ENCODE measurements around the gene CERKL. TPM values are rescaled to one million over a fixed set of nuclear protein-coding genes. Genes with fewer than 3 reads are reported as not detected.

CERKL gene
- total and polyA plus RNA-seq, 7 experiments from 2014 or later = 0.20 to 14.7 (median 4.5) TPM; not detected in 4

DNA sequence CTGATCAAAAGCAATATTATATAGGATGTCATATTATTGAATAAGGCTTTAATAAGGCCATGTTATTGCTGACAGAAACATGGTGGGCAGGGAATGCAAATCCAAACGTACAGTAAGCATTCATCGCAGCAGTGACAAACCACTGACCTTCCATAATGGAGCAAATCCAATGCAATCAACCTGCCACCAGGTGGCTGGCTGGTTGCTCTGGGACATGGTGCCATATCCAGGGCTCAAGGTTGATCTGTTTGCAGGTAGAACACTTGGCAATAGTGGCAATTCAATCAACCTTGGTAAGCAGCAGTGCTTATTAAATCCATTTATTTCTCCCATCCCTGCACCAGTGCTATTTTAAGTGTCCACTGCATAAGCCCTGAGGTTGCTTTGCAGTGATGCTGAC lies 75.4 kb downstream of the CERKL start:
- H3K4me3 Mint-ChIP-seq = no peak overlapping the region
- no peaks in the 10 kb centered on the region for H3K9me3 ChIP-seq (ENCODE audit: control insufficient read depth in 2 of 3, low read length in 3 of 3)
- ATAC-seq = no peak
- intact Hi-C loops (cut with micrococcal nuclease) = no loop called here
- H3K27ac ChIP-seq (ENCODE audit: low read depth, low read length) = no peak overlapping the region
- no peak overlapping the region for H3K4me3 ChIP-seq (ENCODE audit: low read length)
- peaks cover 0 to 4% (median 0%) of the 10 kb centered on the region in 5 donors for H3K36me3 Mint-ChIP-seq
- peaks cover 4 to 21% (median 13%) of the 10 kb centered on the region in 5 donors for H3K27me3 Mint-ChIP-seq
- H3K4me1 Mint-ChIP-seq = peaks cover 4 to 12% (median 9%) of the 10 kb centered on the region in 7 donors
- H3K36me3 ChIP-seq (ENCODE audit: control insufficient read depth in 2 of 3, insufficient read depth in 3 of 3, low read length in 3 of 3) = no peaks in the 10 kb centered on the region
- peaks cover 0 to 3% of the 10 kb centered on the region in 2 donors for H3K4me1 ChIP-seq (ENCODE audit: control insufficient read depth in 2 of 2, insufficient read depth in 2 of 2, low read length in 2 of 2)
- H3K27me3 ChIP-seq (ENCODE audit: control insufficient read depth in 2 of 2, insufficient read depth in 2 of 2, low read length in 2 of 2) = no peaks in the 10 kb centered on the region
- ChIA-PET POLR2A (no interaction called here), CTCF (no interaction called here)
- no peak overlapping the region for H3K27ac Mint-ChIP-seq
- H3K9me3 Mint-ChIP-seq = no peaks in the 10 kb centered on the region
- DNase-seq = no peak

DNA sequence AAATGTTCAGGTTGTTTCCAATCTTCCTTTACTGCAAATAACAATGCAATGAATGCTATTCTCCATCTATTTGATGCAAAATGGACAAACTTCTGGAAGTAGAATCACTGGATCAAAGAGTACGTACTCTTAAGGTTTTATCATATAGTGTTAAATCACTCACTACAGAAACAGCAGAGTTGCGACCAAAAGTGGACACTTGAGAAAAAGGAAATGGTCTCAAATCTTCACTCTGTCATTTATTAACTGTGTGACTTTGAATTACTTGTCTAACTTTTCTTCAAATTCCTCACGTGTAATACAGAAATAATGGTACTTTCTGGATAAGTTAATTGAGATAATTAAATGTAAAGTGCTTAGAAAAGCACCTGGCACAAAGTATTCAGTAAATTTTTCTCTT lies 78.1 kb downstream of the CERKL start:
- ATAC-seq = no peak
- Mint-ChIP-seq H3K9me3 (no peaks in the 10 kb centered on the region), H3K4me1 (peaks cover 0 to 2% (median 0%) of the 10 kb centered on the region in 7 donors), H3K4me3 (no peak overlapping the region), H3K36me3 (peaks cover 0 to 4% (median 0%) of the 10 kb centered on the region in 5 donors), H3K27me3 (peaks cover 5 to 13% (median 9%) of the 10 kb centered on the region in 5 donors), H3K27ac (no peak overlapping the region)
- Histone ChIP-seq H3K4me3 (ENCODE audit: low read length) (no peak overlapping the region), H3K27me3 (ENCODE audit: control insufficient read depth in 2 of 2, insufficient read depth in 2 of 2, low read length in 2 of 2) (no peaks in the 10 kb centered on the region), H3K4me1 (ENCODE audit: control insufficient read depth in 2 of 2, insufficient read depth in 2 of 2, low read length in 2 of 2) (no peaks in the 10 kb centered on the region), H3K36me3 (ENCODE audit: control insufficient read depth in 2 of 3, insufficient read depth in 3 of 3, low read length in 3 of 3) (no peaks in the 10 kb centered on the region), H3K27ac (ENCODE audit: low read depth, low read length) (no peak overlapping the region), H3K9me3 (ENCODE audit: control insufficient read depth in 2 of 3, low read length in 3 of 3) (no peaks in the 10 kb centered on the region)
- ChIA-PET POLR2A (no interaction called here), CTCF (no interaction called here)
- DNase-seq = no peak
- intact Hi-C loops (cut with micrococcal nuclease) = loop anchor here in 1 of 2 donors (10.0 kb wide), 1 partner anchor 376 kb away; no protein-coding TSS in a partner anchor

DNA sequence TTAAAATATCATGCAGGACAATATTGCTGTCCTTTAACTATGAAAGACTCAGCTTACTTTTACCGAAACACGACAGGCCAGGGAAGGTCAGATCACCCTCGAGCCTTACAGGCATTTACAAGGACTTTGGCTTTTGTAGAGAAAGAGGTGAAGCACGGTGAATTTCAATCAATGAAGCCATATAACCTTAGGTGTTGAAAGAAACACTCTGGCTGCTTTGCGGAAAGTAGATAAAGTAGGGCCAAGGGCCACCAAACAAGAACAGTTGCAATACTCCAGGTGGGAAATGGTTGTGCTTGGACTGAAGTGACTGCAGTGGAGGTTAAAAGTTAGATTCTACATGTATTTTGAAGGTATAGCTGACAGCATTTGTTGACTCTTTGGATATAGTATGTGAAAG lies 80.5 kb downstream of the CERKL start:
- Mint-ChIP-seq H3K27ac (no peak overlapping the region), H3K4me3 (no peak overlapping the region), H3K36me3 (no peaks in the 10 kb centered on the region), H3K4me1 (peaks cover 0 to 2% (median 0%) of the 10 kb centered on the region in 7 donors), H3K9me3 (no peaks in the 10 kb centered on the region), H3K27me3 (peaks cover 0 to 22% (median 4%) of the 10 kb centered on the region in 5 donors)
- H3K4me3 ChIP-seq (ENCODE audit: low read length) = no peak overlapping the region
- DNase-seq = no peak
- POLR2A ChIA-PET = no interaction called here
- no peaks in the 10 kb centered on the region for H3K9me3 ChIP-seq (ENCODE audit: control insufficient read depth in 2 of 3, low read length in 3 of 3)
- no peak overlapping the region for H3K27ac ChIP-seq (ENCODE audit: low read depth, low read length)
- CTCF ChIA-PET = interaction anchor here (0.6 kb wide), 1 partner anchor 140 kb away, joined by 3 read pairs; no protein-coding TSS in a partner anchor
- intact Hi-C loops (cut with micrococcal nuclease) = loop anchor here in 1 of 2 donors (10.0 kb wide), 1 partner anchor 378 kb away; no protein-coding TSS in a partner anchor
- H3K36me3 ChIP-seq (ENCODE audit: control insufficient read depth in 2 of 3, insufficient read depth in 3 of 3, low read length in 3 of 3) = no peaks in the 10 kb centered on the region
- H3K27me3 ChIP-seq (ENCODE audit: control insufficient read depth in 2 of 2, insufficient read depth in 2 of 2, low read length in 2 of 2) = peaks cover 0 to 4% of the 10 kb centered on the region in 2 donors
- H3K4me1 ChIP-seq (ENCODE audit: control insufficient read depth in 2 of 2, insufficient read depth in 2 of 2, low read length in 2 of 2) = no peaks in the 10 kb centered on the region
- ATAC-seq = no peak

DNA sequence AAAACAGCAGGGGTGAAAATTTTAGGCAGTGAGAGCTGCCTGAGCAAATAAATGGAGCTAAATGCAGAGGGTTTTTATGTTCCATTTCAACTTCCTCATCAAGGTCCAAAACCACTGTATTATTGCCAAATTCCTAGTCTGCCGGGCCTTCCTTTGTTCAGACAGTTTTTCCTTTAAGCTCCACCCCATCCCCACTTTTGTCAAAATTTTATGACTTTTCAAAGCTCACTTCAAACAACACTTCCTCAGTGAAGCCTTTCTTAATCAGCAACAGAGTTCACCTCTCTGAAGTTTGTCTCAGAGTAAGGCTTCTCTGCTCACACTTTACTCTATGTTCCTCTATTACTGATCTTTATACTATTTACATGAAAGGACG lies 81.3 kb downstream of the CERKL start:
- CTCF ChIA-PET = interaction anchor here (0.6 kb wide), 1 partner anchor 141 kb away, joined by 3 read pairs; no protein-coding TSS in a partner anchor
- Mint-ChIP-seq H3K4me1 (peaks cover 0 to 3% (median 0%) of the 10 kb centered on the region in 7 donors), H3K4me3 (no peak overlapping the region), H3K9me3 (no peaks in the 10 kb centered on the region), H3K27me3 (peaks cover 0 to 22% (median 4%) of the 10 kb centered on the region in 5 donors), H3K36me3 (no peaks in the 10 kb centered on the region), H3K27ac (no peak overlapping the region)
- Histone ChIP-seq H3K27me3 (ENCODE audit: control insufficient read depth in 2 of 2, insufficient read depth in 2 of 2, low read length in 2 of 2) (peaks cover 0 to 4% of the 10 kb centered on the region in 2 donors), H3K36me3 (ENCODE audit: control insufficient read depth in 2 of 3, insufficient read depth in 3 of 3, low read length in 3 of 3) (no peaks in the 10 kb centered on the region), H3K27ac (ENCODE audit: low read depth, low read length) (no peak overlapping the region), H3K9me3 (ENCODE audit: control insufficient read depth in 2 of 3, low read length in 3 of 3) (no peaks in the 10 kb centered on the region), H3K4me1 (ENCODE audit: control insufficient read depth in 2 of 2, insufficient read depth in 2 of 2, low read length in 2 of 2) (no peaks in the 10 kb centered on the region), H3K4me3 (ENCODE audit: low read length) (no peak overlapping the region)
- intact Hi-C loops (cut with micrococcal nuclease) = loop anchor here in 1 of 2 donors (10.0 kb wide), 1 partner anchor 379 kb away; no protein-coding TSS in a partner anchor
- DNase-seq (no peak), ATAC-seq (no peak)
- POLR2A ChIA-PET = no interaction called here

DNA sequence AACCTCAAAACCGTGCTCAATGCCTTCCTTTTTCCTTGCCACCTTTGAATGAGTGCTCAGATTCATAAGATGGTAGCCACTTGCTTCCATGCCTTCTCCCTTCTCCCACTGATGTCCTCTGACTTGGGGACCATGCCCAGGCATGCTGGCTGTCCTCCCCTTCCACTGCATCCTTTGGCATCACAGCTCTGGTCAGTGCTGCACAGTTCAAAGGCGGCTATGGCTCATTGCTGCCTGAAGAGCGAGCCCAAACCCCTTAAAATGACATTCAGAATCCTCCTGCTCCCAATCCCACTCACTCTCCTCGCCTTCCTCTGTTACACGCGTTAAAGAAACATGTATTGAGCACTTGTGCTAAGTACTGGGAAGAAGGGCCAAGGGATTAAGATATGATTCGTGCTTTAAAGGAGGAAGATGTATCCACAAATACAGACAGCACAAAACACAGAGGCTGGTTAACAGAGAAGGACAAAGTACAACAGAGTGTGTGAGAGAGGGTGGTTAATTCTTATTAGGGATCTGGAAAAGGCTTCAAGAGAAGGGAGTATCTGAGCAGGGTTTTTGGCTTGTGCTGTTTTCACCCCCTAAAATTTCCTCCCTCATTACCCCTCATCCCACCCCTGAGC lies 81.8 kb downstream of the CERKL start:
- no peak overlapping the region for H3K27ac Mint-ChIP-seq
- POLR2A ChIA-PET = no interaction called here
- no peak for ATAC-seq

DNA sequence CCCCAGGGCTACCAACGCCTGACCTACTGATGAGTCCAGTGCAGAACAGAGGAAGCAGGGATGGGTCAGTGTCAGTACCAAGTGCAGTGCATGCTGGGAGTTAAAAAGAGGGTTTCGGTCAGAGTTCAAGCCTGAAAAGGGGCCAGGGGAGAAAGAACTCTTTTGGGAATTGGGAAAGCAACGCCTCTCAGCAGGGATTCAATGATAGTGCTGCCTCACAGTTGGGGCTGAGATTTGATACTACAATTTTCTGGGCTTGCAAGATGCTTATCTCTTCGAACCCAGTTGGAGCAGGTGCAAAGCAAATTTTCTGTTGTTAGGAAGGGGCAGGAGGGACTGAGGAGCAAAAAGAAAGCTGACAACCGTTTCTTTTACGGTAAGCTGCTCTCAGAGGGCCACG lies 82.6 kb downstream of the CERKL start:
- H3K27me3 Mint-ChIP-seq = peaks cover 0 to 22% (median 4%) of the 10 kb centered on the region in 5 donors

More for the DNA sequence above, 81.8 kb downstream of the CERKL start:
- H3K27me3 Mint-ChIP-seq = peaks cover 0 to 22% (median 4%) of the 10 kb centered on the region in 5 donors
- peaks cover 0 to 4% of the 10 kb centered on the region in 2 donors for H3K27me3 ChIP-seq (ENCODE audit: control insufficient read depth in 2 of 2, insufficient read depth in 2 of 2, low read length in 2 of 2)
- CTCF ChIA-PET = no interaction called here
- H3K9me3 Mint-ChIP-seq = no peaks in the 10 kb centered on the region
- peaks cover 0 to 3% (median 0%) of the 10 kb centered on the region in 7 donors for H3K4me1 Mint-ChIP-seq
- no peak for DNase-seq
- intact Hi-C loops (cut with micrococcal nuclease) = loop anchor here in 1 of 2 donors (10.0 kb wide), 1 partner anchor 380 kb away; no protein-coding TSS in a partner anchor
- no peaks in the 10 kb centered on the region for H3K4me1 ChIP-seq (ENCODE audit: control insufficient read depth in 2 of 2, insufficient read depth in 2 of 2, low read length in 2 of 2)
- no peaks in the 10 kb centered on the region for H3K36me3 Mint-ChIP-seq
- H3K4me3 Mint-ChIP-seq = no peak overlapping the region
- no peak overlapping the region for H3K27ac ChIP-seq (ENCODE audit: low read depth, low read length)
- no peaks in the 10 kb centered on the region for H3K36me3 ChIP-seq (ENCODE audit: control insufficient read depth in 2 of 3, insufficient read depth in 3 of 3, low read length in 3 of 3)
- no peak overlapping the region for H3K4me3 ChIP-seq (ENCODE audit: low read length)
- no peaks in the 10 kb centered on the region for H3K9me3 ChIP-seq (ENCODE audit: control insufficient read depth in 2 of 3, low read length in 3 of 3)

More for the DNA sequence above, 82.6 kb downstream of the CERKL start:
- H3K4me3 ChIP-seq (ENCODE audit: low read length) = no peak overlapping the region
- Mint-ChIP-seq H3K36me3 (no peaks in the 10 kb centered on the region), H3K27ac (no peak overlapping the region), H3K4me1 (peaks cover 0 to 3% (median 0%) of the 10 kb centered on the region in 7 donors), H3K9me3 (no peaks in the 10 kb centered on the region), H3K4me3 (no peak overlapping the region)
- ChIA-PET CTCF (interaction anchor here (4.3 kb wide), 1 partner anchor 141 kb away, joined by 16 read pairs; no protein-coding TSS in a partner anchor), POLR2A (no interaction called here)
- intact Hi-C loops (cut with micrococcal nuclease) = loop anchor here (5.0 to 10.0 kb wide), 3 partner anchors 108 to 380 kb away; partner anchors contain the start of gene NEUROD1 (in 1 of the 2)
- H3K9me3 ChIP-seq (ENCODE audit: control insufficient read depth in 2 of 3, low read length in 3 of 3) = no peaks in the 10 kb centered on the region
- ATAC-seq = no peak
- no peaks in the 10 kb centered on the region for H3K36me3 ChIP-seq (ENCODE audit: control insufficient read depth in 2 of 3, insufficient read depth in 3 of 3, low read length in 3 of 3)
- no peak for DNase-seq
- peaks cover 0 to 4% of the 10 kb centered on the region in 2 donors for H3K27me3 ChIP-seq (ENCODE audit: control insufficient read depth in 2 of 2, insufficient read depth in 2 of 2, low read length in 2 of 2)
- no peak overlapping the region for H3K27ac ChIP-seq (ENCODE audit: low read depth, low read length)
- no peaks in the 10 kb centered on the region for H3K4me1 ChIP-seq (ENCODE audit: control insufficient read depth in 2 of 2, insufficient read depth in 2 of 2, low read length in 2 of 2)
